HG03175 (cell line): ENCODE results near the gene PNPLA2.

Source experiments
- ATAC-seq: cut with Tn5 transposase; IDR thresholded peaks from one replicate; pipeline ENCODE4 v1.9.1; 2021; ENCODE audit warnings: mild to moderate bottlenecking, moderate library complexity; ENCODE audit not compliant: unreplicated experiment

Gene PNPLA2, protein sequence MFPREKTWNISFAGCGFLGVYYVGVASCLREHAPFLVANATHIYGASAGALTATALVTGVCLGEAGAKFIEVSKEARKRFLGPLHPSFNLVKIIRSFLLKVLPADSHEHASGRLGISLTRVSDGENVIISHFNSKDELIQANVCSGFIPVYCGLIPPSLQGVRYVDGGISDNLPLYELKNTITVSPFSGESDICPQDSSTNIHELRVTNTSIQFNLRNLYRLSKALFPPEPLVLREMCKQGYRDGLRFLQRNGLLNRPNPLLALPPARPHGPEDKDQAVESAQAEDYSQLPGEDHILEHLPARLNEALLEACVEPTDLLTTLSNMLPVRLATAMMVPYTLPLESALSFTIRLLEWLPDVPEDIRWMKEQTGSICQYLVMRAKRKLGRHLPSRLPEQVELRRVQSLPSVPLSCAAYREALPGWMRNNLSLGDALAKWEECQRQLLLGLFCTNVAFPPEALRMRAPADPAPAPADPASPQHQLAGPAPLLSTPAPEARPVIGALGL

DNA sequence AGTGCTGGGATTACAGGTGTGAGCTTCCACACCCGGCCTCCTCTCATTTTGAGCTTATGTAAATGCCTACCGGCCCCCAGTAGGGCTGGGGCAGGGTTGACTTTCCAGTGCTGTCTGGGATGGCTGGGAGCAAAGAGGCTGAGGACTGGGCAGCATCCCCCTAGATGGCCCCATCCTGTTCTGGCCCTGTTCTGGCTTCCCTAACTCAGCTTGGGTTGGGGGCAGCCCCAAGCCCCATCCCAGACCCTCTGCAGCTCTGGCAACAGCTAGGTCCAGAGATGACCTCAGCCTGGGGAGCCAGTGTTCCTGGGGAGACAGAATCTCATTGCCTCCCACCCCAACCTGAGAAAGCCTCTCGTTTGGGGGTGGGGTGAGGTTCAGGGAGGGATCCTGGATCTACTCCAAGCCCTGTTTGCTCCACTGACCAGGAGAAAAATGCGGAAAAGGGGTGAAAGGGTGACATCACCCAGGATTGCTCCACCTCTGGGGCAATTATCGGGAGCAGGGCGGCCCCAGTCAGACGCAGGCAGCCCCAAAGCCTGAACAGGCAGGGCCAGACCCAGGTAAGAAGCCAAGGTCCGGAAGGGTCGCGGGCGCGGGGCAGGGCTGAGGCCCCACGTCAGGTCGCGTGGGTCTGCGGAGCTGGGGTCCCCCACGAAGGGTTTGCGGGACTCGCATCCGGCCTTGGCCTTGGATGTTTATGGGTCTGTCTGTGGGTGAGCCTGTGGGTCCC is at the start of gene PNPLA2:
Gene PNPLA2 (plus strand): TSS at position 519 of the 733 bp plus-strand sequence. CDS start 805 bp downstream, outside the sequence.
- peak; percentile 1 for ATAC-seq

DNA sequence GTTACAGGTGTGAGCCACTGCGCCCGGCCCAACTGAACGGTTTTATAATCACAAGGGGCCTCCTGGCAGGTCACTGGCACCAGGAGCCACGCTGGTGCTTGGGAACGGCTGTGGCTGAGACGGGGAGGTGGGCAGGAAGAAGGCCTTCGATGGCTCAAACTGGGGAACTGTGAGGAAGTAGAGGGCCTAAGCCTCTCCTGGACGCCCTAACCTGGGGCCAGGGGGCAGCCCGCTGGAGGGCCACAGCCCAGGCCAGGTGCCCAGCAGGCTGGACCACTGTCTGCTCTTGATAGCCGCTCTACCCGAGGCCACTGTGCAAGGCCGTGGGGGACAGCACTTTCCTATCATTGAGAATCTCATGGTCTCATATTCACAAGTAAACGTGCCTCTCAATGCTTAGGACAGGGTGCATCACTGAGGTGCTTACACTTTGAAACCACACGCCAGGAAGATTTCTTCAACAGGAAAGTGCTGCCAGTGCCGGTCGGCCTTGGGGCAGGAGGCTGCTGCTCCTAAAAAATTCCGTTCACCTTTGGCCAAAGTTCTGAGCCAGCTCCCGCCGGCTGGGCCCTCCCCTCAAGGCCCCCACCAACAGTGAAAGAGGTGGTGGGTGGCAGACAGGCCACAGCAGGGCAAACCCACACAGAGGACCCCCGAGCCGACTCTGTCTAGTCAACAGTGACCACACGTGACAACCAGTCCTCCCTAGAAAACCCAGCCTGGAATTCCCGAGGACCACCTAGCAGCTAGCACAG is 48.6 kb upstream of the PNPLA2 start:
- ATAC-seq = no peak

DNA sequence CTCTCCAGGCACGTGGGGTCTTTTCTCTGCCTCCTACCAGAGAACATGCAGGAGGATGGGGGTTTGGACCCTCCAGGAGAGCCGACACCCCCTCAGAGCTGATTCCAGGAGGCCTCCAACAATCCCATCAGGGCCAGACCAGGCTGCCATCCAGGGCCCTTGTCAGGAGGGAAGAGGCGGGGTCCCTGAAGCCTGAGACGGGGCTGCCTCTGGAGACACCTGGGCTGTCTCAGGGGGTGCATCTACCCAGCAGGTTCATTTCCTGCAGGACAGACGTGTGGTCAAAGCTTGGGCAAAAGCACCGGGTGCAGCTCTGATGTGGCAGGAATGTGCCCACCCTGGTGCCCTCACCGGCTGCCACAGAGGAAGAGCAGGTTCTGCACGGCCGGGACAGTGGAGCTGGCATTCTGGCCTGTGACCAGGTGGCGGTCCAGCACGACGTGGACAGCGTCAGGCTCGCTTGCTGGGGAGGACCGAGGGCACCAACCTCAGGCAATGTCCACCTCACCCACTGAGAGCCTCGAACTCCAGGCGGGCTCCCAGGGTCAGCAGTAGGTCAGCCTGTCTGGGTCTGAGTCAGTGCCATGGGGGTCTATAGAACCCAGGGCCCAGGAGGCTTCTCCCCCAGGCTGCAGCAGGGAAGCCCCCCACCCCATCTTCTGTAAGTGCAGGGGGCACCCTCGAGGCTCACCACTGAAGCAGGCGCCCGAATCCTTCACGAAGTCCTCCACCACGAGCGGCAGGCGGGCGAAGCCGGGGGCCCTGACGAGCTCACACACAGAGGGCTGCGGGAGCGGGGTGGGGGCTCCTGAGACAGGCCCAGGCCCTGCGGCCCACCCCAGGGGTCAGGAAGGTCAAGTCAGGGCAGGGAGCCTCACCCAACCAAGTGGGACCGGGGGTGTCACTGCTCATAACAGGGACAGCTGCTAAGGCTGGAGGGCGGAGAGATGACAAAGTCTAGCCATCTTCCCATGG is 47.8 kb upstream of the PNPLA2 start:
- no peak for ATAC-seq

DNA sequence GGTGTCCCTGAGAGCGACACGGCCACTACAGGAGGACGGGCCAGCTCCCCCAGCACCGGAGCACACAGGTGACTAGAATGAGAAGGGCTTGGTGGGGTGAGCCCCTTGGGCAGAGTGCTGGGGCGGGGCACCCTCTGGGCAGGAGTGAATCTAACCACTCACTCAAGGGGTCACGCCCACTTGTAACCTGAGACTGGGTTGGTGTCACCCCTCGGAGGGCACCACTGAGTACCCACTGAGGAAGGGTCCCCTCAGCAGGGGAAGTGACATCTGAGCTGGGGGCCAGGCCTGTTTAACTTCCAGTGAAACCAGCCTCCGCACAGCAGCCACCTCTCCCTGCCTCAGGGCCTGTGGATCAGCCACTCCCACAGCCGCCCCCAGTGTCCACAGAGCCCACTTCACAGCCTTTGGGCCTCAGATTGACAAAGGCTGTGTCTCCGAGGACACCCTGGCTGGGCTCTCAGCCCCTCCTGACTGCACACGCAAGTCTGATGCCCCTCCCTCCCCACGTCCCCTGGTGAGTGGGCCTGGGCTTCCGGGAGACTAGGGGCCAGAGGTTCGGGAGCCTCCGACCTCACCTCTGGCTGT is 47.0 kb upstream of the PNPLA2 start:
- no peak for ATAC-seq

DNA sequence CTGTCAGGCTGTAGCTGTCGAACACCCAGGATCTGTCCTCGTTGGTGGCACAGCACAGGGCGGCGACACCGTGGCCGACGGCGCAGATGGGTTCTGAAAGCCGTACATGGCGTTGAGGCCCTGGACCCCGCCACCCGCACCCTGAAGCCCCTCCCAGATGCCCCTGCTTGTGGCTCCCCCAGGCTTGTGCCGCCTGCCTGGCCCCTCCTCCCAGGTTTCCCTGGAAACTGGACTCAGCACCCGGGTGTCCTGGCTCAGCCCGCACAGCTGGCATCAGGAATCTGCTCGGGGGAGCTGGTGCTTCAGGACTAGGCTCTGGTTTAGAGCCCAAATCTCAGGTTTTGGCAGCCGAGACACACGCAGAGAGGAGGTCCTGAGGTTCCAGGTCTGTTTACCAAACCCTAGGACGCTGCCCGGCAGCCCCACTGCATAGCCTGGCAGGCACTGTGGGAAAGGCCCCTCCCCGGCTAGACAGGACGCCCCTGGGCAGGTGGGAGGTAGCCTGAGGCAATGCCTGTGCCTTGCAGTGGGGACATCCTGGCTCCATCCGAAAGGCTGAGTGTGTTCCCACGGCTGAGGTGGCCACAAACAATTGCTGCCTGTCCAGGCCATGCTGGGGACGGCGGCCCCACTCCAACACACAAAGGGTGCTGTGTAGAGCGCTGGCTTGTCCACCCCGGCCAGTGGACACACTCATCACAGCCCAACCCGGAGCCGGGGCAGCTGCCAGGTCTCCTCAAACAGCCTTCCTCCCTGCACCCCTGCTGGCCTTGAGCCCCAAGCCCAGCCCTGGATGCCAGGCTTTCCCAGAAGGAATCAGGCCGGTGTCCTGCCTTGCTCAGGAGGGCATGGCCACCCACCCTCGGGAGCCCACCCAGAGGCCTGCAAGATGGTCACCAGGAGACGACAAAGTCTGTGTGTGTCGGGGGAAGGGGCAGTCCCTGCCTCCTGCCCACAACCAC is 46.0 kb upstream of the PNPLA2 start:
- ATAC-seq = no peak

DNA sequence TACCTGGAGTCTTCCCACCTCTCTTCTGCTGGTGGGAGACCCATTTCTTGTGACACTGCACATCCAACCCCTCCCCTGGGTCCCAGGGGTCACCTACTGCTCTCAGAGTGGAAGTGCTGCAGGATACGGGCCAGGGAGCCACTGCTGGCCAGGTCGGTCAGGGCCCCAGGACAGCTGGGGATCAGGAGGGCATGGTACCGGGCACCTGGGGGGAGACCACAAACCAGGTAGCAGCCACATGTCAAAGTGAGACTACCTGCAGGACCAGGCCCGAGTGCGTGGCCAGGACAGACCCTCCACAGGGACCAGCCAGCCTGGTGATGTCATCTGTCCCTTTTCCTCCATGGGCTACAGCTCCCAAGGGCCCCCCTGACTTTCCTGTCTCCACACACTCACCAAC is 45.3 kb upstream of the PNPLA2 start:
- no peak for ATAC-seq

DNA sequence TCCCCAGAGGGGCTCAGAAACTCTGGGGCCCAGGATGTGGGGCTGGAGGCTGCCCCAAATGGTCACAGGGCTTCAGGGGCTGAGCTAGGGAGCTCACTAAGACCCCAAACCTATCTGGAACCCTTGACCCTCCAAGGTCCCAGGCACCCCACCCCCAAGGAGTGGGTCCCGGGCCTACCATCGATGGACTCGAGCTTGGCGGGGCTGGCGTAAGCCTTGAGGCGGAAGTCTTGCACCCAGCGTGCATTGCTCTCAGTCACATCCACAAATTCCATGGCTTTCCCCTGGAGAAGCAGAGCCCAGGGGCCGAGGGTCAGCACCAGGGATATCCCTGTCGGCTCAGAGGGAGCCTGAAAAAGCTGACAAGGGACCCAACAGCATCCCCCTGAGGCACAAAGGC is 44.9 kb upstream of the PNPLA2 start:
- no peak for ATAC-seq

DNA sequence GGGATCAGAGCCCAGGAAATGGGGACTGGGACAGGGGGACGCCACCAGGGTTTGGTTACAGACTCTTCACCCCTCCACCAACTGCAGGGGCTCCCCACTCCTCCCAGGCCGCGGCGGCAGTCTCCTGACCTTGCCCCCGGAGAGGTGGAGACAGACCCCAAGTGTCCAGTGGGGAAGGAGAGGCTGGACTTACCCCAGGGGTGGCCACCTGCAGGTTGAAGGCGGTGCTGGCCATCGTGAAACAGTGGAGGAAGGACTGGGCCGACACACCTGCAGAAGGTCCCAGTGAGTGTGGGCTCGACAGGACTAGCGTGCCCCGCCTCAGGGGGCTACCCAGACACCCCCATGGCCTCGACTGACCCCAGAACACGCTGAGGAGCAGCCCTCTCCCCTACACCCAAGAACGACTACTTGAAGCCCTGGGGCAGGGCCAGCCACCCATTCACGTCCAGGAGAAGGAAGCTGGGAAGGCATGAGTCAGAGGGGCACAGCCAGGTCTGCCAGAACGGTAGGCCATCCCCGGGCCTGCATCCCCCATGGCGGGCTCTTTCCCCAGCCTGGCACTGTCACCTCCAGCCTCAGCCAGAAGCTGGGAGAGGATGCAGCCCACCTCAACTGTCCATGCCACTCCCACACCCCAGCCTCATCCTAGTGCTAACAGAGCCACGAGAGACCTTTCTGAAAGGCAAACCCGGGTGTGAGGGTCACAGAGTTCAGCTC is 43.7 kb upstream of the PNPLA2 start:
- no peak for ATAC-seq

DNA sequence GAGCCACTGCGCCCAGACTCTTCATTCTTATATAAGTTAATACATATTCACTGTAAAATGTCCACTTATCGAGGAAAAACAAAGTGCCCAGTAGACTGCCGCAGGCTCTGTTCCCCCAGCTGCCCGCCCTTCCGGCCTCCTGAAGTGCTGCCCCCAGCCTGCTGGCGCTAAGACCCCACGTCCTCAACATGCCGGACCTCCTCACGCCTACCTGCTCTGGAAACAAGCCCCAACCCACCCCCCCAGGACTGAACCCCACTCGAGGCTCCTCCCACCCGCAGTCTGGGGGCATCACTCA is 42.5 kb upstream of the PNPLA2 start:
- ATAC-seq = no peak

DNA sequence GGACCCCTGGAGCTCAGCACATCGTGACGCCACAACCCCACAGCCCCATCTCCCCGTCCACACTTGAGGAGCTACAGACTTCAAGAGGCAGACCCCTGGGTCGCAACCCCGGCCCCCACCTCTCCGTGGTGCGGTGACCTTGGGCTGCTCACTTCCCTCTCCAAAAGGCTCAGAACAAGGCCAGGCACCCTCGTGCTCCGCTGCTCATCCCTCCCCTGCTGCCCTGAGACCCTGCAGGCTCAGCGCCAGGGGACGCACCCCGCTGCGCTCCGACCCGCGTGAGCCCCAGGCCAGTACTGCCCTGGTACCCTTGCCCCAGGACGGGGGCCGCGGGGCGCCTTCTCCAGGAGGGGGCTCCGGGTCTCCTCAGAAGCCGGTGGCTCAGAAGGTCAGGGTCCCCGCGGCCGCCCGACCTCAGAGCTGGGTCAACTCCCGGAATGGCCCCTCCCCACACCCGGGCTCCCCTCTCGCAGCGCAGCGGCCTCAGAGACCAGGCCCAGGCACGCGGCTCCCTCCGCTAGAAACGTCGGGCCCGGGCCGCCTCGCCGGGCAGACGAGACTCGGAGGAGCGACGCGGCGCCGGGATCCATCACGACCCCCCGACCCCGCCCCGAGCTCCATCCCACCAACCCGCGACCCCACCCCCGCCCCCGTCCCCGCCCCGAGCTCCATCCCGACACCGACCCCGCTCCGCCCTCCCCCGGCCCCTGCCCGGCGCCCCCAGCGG is 42.0 kb upstream of the PNPLA2 start:
- ATAC-seq = peak; percentile 30

DNA sequence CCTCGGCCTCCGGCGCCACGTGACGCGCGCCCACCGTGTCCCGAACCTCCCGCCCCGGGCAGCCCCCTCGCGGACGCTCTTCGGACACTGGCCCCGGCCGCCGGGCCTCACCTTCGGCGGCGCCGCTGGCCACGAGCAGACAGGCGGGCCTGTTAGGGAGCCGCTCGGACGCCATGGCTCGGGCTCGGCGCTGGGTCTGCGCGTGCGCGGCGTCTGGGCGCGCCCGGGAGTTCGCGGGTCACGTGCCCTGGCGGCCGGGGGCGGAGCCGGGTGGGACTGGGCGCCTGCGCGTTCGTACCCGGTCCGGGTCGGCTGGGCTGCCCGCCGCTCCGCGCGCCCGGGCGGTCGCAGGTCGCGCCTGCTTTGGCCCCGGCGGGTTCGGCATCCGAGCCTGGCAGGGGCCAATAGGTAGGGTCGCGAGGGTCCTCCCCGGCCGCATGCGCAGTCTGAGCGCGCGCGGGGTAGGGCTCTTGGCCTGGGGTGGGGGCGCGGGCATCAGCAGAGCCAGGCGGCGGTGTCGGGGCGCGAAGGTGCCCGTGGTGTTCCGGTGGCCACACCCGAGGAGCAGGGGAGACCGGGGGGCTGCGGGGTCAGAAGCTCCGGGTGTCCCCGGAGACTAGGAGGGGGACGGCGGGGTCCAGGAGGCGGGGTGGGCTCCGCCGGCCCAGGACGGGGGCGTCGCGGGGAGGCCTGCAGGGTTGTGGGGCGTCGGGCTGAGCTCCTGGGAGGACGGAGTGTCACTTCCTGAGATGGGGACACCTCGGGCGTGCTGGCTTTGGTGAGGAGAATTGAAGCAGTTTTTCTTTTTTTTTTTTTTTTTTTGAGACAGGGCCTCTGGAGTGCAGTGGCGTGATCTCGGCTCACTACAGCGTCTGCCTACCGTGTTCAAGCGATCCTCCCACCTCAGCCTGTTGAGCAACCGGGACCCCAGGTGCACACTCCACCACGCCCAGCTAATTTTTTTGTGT is 41.1 kb upstream of the PNPLA2 start, which contains the start of gene GATD1:
Gene GATD1 (minus strand): TSS at position 200 of the 968 bp plus-strand sequence. CDS start 25 bp downstream, at position 175.
- peak; percentile 82 for ATAC-seq

DNA sequence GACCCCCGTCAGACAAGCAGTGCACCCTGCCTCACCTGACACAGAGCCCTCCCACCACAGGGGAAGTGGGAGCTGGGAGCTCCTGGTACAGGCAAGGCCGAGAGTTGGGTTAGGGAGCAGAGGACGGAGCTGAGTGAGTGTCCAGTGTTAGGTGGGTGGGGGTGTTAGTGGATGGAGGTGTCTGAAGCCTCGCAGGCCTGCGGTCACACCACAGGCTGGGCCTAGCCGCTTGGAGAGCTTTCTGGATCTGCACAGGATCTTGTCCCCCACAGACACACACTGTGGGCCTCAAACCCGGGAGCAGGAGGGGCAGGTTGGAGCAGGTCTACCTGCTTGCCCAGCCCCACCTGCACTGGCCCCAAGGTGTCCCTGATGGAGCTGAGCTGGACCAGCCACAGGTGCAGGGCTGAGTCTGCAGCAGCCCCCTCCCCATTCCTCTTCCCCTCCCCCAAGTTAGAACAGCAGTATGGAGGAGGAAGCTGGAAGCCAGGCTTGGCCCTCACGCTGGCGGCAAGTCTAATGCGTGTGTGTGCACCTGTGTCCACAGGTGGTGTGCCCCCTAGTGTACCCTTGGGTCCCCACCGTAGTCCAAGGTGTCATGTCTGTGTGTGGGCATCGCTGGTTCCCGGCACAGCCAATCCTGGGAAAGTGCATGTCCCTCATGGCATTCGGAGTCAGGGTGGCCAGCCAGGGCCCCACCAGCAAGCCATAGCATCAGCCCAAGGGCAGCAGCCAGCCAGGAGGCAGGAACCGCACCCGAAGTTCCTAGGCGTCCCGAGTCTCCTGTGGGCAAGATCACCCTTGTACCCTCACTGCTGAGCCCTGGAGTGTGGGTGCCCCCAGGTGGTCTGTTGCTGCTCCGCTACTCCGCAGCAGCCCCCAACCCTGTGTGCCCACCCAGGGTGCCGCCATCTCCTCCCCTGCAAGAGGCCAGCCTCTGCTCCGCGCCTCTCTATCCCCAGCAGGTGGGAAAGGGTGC is 39.4 kb upstream of the PNPLA2 start:
- no peak for ATAC-seq

DNA sequence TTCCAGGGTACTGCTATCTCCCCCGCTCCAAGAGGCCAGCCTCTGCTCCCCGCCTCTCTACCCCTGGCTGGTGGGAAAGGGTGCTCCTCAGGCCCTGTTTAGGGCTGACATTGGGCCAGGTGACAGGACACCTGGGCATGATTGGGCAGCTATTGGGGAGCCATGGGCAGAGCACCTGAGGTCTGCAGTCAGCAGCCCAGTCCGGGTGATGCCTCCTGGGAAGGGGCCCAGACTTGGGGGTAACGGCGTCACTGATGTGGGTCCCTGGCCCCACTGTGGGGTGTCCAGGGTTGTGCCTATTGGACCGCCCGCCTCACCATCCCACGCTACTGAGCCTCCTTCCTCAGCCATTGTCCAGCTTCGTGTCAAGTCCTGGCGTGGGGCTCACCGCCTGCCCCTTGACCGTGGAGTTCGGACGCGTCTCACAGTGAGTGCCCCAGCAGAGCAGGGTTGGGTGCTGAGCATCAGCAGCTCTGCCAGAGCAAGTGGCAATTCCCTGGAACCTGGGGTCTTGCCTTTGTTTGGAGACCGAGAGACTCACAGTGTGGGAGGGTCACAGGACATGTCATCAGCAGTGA is 38.7 kb upstream of the PNPLA2 start:
- no peak for ATAC-seq

DNA sequence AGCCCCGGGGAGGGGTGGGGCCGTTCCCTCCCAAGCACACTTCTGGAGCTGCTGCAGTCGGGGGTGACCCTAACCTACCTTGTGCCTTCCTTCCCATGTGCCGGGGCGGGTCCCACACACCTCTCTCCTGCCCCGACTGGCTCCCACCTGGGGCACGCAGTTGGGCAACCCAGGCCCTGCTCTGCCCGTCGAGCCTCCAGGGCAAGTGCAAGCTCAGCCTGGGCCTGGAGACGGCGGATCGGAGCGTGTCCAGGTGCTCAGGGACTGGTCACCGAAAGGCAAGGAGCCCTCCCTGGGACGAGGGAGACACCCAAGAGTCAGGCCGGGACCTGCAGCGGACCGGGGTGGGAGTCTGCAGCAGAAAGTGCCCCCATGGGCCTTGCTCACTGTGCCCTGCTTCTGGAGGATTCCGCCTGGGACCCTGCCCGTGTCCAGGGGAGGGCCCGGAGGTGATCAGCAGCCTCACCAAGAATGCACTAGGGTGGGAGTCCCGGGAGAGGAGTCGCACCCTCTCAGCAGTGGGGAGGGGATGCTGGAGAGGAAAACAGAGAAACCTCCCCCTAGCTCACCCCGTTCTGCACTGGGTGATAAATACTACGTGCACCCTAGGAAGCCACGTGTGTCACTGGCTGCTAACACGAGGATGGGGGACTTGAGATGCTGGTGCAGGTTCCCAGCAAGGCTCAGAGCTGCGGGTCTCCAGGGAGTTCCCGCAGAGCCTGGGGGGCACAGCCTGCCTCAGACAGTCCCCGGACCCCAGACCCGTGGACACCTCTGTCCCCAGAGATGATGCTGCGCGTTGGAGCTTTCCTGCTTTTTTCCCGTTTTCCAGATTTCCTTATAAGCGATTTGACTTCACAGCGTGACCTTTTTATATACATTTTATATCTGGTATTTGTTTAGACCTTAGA is 36.2 kb upstream of the PNPLA2 start:
- no peak for ATAC-seq
